SKM-1 (cell line): ENCODE data around the gene SEC14L6.
"Not testable (repeated sequence)": the region's sequence is repeated elsewhere in the genome, so short reads cannot be mapped to it uniquely, and the experiment has no call there.

ENCODE experiments used
- DNase-seq: peaks from one replicate; lab custom pipeline; 2025; ENCODE audit not compliant: unreplicated experiment; lab: John Stamatoyannopoulos, UW

Gene SEC14L6

GRCh38 chr22:30546616-30547015, at the start of gene SEC14L6:
Gene SEC14L6 (minus strand): TSS chr22:30546741. CDS start chr22:30546682, 59 bp downstream.
- no peak for DNase-seq

- no peak for DNase-seq
Observed at GRCh38 chr22:30596199-30596598, 49.7 kb upstream of the SEC14L6 start.

GRCh38 chr22:30592360-30592713, 45.8 kb upstream of the SEC14L6 start:
- DNase-seq: not testable (repeated sequence)

- DNase-seq: peak; percentile 97
Observed at GRCh38 chr22:30591588-30592359, 45.2 kb upstream of the SEC14L6 start, which contains the start of gene PES1. Gene PES1 (minus strand): TSS chr22:30591910. CDS start chr22:30591833, 77 bp downstream.

- no peak for DNase-seq
Observed at GRCh38 chr22:30591191-30591587, 44.6 kb upstream of the SEC14L6 start.

GRCh38 chr22:30586414-30586813, 39.9 kb upstream of the SEC14L6 start:
- no peak for DNase-seq

- no peak for DNase-seq
Observed at GRCh38 chr22:30584441-30584840, 37.9 kb upstream of the SEC14L6 start.

- no peak for DNase-seq
Observed at GRCh38 chr22:30582788-30583545, 36.4 kb upstream of the SEC14L6 start.

GRCh38 chr22:30582051-30582450, 35.5 kb upstream of the SEC14L6 start:
- DNase-seq: no peak

- no peak for DNase-seq
Observed at GRCh38 chr22:30580896-30581295, 34.4 kb upstream of the SEC14L6 start.

- no peak for DNase-seq
Observed at GRCh38 chr22:30578481-30578880, 31.9 kb upstream of the SEC14L6 start.

- no peak for DNase-seq
Observed at GRCh38 chr22:30575859-30576258, 29.3 kb upstream of the SEC14L6 start.

- no peak for DNase-seq
Observed at GRCh38 chr22:30574997-30575671, 28.6 kb upstream of the SEC14L6 start.

- DNase-seq: no peak
Observed at GRCh38 chr22:30574095-30574981, 27.8 kb upstream of the SEC14L6 start, which contains the start of gene GAL3ST1. Gene GAL3ST1 (minus strand): TSS chr22:30574665. CDS start chr22:30557392, 17,273 bp downstream.

GRCh38 chr22:30573594-30574094, 27.1 kb upstream of the SEC14L6 start:
- no peak for DNase-seq

GRCh38 chr22:30572840-30573593, 26.5 kb upstream of the SEC14L6 start:
- DNase-seq: no peak

GRCh38 chr22:30572210-30572609, 25.7 kb upstream of the SEC14L6 start:
- DNase-seq: no peak

GRCh38 chr22:30569674-30570202, 23.2 kb upstream of the SEC14L6 start:
- no peak for DNase-seq

- DNase-seq: no peak
Observed at GRCh38 chr22:30568137-30568805, 21.7 kb upstream of the SEC14L6 start.
